Measurements from ENCODE around the gene DOCK3. TPM values are rescaled to one million over a fixed set of nuclear protein-coding genes. Genes with fewer than 3 reads are reported as not detected.
"Not testable (repeated sequence)": the region's sequence is repeated elsewhere in the genome, so short reads cannot be mapped to it uniquely, and the experiment has no call there.

DOCK3 gene
- total RNA-seq, 1 experiment from 2014 or later = 0.51 TPM

DNA sequence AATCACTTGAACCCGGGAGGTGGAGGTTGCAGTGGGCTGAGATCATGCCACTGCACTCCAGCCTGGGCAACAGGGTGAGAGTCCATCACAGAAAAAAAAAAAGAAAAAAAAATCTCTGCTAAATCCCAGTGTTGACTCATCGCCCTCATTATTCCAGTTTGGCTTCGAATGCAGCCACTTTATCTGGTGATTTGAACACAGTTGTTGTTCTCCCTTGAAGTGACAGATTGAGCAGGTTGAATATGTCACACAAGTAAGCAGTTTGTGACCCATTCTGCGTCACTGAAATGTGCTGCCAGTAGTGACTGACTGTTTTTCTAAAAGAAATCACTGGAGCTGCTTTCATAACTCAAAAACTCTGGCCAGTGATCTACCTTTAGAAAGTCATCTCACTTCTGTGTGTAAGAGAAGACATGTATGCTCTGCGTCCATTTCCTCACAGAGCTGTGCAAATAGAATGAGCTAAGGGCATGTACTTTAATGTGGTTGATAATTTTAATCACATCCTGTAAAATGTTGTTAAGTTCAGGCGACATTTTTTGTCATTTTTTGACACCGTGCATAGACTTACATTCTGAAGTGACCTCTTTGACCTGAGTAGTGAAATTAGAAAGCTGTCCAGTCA lies 12.5 kb downstream of the DOCK3 start:
- peak; percentile 35 for DNase-seq (ENCODE audit: low read depth)

GRCh38 chr3:50687916-50688315 lies 13.2 kb downstream of the DOCK3 start:
- no peak for DNase-seq (ENCODE audit: low read depth)

DNA sequence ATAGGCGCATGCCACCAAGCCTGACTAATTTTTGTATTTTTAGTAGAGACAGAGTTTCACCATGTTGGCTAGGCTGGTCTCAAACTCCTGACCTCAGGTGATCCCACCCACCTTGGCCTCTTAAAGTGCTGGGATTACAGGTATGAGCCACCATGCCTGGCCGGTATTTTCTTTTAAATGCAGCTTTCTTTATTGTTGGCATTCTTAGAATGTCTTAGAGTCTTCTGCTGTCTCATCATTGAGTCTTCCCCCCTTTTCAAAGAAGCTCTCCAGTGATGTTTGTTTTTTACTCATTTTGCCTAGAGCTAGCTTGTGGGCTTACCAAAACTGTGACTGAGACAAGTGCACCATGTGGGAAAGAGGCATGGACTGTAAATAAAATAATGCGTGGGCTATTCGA lies 13.9 kb downstream of the DOCK3 start:
- DNase-seq (ENCODE audit: low read depth) = not testable (repeated sequence)

- no peak for DNase-seq (ENCODE audit: low read depth)
Measured at GRCh38 chr3:50689558-50689957, 14.8 kb downstream of the DOCK3 start.

GRCh38 chr3:50695031-50695430 lies 20.3 kb downstream of the DOCK3 start:
- DNase-seq (ENCODE audit: low read depth) = no peak

- no peak for DNase-seq (ENCODE audit: low read depth)
Measured at GRCh38 chr3:50696276-50696675, 21.5 kb downstream of the DOCK3 start.

DNA sequence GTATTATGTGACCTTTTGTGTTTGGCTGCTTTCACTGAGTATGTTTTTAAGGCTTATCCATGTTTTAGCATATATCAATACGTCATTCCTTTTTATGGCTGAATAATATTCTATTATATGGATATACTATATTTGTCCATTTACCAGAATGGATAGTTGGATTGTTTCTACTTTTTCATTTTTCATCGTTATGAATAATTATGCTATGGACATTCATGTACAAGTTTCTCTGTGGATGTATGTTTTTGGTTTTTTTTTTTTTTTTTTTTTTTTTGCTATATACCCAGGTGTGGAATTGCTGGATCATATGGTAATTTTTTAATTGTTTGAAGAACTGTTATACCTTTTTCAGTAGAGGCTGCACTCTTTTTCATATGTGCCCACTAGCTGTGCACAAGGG lies 23.5 kb downstream of the DOCK3 start:
- DNase-seq (ENCODE audit: low read depth) = no peak

GRCh38 chr3:50708620-50709019 lies 33.9 kb downstream of the DOCK3 start:
- DNase-seq (ENCODE audit: low read depth) = no peak

GRCh38 chr3:50714946-50715345 lies 40.2 kb downstream of the DOCK3 start:
- DNase-seq (ENCODE audit: low read depth) = peak; percentile 6

GRCh38 chr3:50724831-50725230 lies 50.1 kb downstream of the DOCK3 start:
- no peak for DNase-seq (ENCODE audit: low read depth)

DNA sequence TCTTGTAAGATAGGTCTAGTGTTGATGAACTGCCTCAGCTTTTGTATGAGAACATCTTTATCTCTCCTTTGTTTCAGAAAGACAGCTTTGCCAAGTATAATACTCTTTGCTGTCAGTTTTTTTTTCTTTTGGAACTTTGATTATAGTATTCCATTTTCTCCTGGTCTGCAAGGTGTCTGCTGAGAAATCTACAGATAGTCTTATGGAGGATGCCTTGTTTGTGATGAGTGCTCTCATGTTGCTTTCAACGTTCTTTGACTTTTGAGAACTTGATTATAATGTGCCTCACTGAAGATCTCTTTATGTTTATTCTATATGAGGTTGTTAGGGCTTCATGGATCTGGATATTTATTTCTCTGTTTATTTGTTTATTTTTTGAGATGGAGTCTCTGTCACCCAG lies 60.3 kb downstream of the DOCK3 start:
- no peak for DNase-seq (ENCODE audit: low read depth)

- DNase-seq (ENCODE audit: low read depth) = no peak
Measured at GRCh38 chr3:50737193-50737905, 62.6 kb downstream of the DOCK3 start.

DNA sequence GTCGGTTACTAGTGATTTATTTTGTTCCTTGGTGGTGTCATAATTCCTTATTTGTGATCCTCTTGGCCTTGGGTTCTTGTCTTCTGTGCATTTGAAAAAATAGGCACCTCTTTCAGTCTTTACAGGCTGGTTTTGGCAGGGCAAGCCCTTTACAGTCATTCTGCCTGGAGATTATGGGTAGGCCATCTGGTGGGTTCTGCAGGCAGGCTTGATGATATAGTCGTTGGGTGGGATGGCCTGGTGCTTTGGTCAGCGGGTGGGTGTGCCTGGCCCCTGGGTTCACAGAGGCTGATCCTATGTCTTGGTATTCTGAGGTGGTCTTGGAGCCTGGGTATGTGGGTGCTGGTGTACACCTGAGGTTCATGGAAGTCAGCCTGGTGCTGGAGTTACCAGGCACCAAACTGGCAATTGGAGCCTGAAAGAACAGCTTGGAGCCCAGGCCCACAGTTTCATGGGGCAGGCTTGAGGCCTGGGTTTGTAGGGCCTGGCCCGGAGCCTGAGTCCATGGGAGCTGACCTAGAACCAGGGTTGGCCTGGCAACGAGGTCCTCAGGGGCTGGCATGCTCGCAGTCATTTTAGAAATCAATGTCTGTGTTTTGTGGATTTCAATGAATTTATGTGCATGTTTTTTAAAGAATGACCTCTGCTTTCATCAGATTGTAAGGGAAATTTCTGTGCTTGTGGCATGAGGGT lies 63.3 kb downstream of the DOCK3 start:
- DNase-seq (ENCODE audit: low read depth) = no peak

DNA sequence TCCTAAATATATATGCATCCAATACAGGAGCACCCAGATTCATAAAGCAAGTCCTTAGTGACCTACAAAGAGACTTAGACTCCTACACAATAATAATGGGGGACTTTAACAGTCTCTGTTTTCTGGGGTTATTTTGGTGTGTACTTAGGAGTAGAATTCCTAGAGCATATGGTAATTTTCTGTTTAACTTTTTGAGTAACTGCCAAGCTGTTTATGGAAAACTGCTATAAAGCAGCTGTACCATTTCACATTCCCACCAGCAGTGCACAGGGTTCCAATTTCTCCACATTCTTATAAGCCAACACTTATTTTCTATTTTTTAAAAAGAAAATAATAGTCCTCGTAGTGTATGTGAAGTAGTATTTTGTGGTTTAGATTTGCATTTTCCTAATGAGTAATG lies 68.9 kb downstream of the DOCK3 start:
- DNase-seq (ENCODE audit: low read depth) = no peak

DNA sequence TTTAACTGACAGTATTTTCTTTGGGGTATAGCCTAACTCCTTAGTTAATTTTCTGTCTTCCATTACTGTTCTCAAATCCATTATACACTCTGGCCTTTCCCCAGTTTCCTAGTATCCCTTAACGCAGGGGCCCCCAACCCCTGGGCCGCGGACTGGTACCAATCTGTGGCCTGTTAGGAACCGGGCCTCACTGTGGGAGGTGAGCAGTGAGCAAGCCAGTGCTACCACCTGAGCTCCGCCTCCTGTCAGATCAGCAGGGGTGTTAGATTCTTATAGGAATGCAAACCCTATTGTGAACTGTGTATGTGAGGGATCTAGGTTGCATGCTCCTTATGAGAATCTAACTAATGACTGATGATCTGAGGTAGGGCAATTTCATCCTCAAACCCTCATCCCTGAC lies 75.1 kb downstream of the DOCK3 start:
- DNase-seq (ENCODE audit: low read depth) = no peak

GRCh38 chr3:50759015-50759414 lies 84.3 kb downstream of the DOCK3 start:
- DNase-seq (ENCODE audit: low read depth) = no peak

- no peak for DNase-seq (ENCODE audit: low read depth)
Measured at GRCh38 chr3:50777680-50778079, 103.0 kb downstream of the DOCK3 start.

DNA sequence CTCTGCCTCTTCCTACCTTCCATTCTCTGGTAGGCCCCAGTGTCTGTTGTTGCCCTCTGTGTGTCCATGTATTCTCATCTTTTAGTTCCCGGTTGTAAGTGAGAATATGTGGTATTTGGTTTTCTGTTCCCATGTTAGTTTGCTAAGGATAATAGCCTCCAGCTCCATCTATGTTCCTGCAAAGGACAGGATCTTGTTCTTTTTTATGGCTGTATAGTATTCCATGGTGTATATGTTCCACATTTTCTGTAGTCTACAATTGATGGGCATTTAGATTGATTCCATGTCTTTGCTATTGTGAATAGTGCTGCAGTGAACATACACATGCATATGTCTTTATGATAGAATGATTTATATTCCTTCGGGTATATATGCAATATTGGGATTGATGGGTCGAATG lies 107.0 kb downstream of the DOCK3 start:
- not testable (repeated sequence) for DNase-seq (ENCODE audit: low read depth)

DNA sequence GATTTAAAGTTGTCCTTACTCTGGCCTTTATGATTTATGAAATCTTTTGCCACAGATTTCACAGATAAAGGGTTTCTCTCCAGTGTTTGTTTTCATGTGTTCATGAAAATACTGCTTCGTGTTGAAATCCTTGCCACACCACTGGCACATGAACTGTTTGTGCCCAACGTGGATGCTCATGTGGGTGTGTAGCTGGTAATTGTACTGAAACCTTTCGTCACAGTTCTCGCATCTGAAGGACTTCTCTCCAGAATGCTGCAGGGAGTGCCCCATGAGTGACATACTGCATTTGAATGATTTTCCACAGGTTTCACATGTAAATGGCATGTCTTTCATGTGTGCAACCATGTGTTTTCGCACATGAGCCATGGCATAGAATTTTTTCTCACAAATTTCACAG lies 111.9 kb downstream of the DOCK3 start:
- DNase-seq (ENCODE audit: low read depth) = no peak

DNA sequence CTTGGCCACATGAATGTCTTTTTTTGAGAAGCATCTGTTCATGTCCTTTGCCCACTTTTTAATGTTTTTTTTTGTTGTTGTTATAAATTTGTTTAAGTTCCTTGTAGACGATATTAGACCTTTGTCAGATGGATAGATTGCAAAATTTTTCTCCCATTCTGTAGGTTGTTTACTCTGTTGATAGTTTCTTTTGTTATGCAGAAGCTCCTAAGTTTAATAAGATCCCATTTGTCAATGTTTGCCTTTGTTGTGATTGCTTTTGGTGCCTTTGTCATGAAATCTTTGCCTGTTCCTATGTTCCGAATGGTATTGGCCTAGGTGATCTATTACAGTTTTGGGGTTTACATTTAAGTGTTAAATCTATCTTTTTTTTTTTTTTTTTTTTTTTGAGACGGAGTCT lies 116.2 kb downstream of the DOCK3 start:
- DNase-seq (ENCODE audit: low read depth) = not testable (repeated sequence)

- DNase-seq (ENCODE audit: low read depth) = no peak
Measured at GRCh38 chr3:50792568-50792967, 117.8 kb downstream of the DOCK3 start.

GRCh38 chr3:50803805-50804204 lies 129.1 kb downstream of the DOCK3 start:
- not testable (repeated sequence) for DNase-seq (ENCODE audit: low read depth)

- not testable (repeated sequence) for DNase-seq (ENCODE audit: low read depth)
Measured at GRCh38 chr3:50804376-50804775, 129.6 kb downstream of the DOCK3 start.
